H7 (cell line): ENCODE measurements around the gene WWOX. TPM values are rescaled to one million over a fixed set of nuclear protein-coding genes. Genes with fewer than 3 reads are reported as not detected.

Source experiments
- DNase-seq: peaks from one replicate; pipeline ENCODE4 v3.0.0; 2012
- H3K27me3 ChIP-seq: 2 replicates; pipeline ENCODE4 v1.6.0; 2011; ENCODE audit warnings: mild to moderate bottlenecking, low read length; ENCODE audit not compliant: control insufficient read depth, insufficient read depth
- H3K36me3 ChIP-seq: replicated peaks from 2 replicates; pipeline ENCODE4 v1.5.1; 2011; ENCODE audit warnings: low read length; ENCODE audit not compliant: control insufficient read depth, insufficient read depth
- H3K4me3 ChIP-seq: 2 replicates; pipeline ENCODE4 v1.5.1; 2011; ENCODE audit warnings: low read depth, mild to moderate bottlenecking, control low read depth, low read length, moderate library complexity; ENCODE audit not compliant: insufficient read depth
- total RNA-seq: library from RNA; depleted of rRNA; stranded (reverse); fragments of >200 nt; shearing (Covaris generic); gene quantifications from 2 replicates; pipeline ENCODE4 v1.2.3, GENCODE V29; 2014

The WWOX gene
- total RNA-seq, 1 experiment from 2014 or later = 29.2 TPM

DNA sequence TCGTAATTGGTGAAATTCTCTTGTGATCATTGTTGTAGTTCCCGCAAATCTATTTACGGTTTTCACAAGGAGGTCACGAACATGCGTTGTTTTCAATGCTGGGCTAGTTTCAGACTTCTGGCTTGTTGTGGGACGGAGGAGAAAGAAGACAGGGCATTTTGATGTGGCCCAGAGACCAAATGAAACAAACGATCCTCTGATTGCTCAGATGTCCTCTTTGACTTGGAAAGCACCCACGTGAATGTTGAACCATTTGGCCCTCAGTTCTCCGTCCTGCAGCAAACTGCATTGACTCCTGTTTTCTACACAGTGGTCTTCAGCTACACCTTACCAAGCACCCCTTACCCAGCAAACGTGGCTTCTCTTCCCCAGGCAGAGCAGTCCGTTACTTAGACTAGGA, 391.0 kb downstream of the WWOX start:
- no peak overlapping the region for H3K4me3 ChIP-seq
- H3K27me3 ChIP-seq = no peaks in the 10 kb centered on the region
- no peaks in the 10 kb centered on the region for H3K36me3 ChIP-seq
- DNase-seq = no peak

DNA sequence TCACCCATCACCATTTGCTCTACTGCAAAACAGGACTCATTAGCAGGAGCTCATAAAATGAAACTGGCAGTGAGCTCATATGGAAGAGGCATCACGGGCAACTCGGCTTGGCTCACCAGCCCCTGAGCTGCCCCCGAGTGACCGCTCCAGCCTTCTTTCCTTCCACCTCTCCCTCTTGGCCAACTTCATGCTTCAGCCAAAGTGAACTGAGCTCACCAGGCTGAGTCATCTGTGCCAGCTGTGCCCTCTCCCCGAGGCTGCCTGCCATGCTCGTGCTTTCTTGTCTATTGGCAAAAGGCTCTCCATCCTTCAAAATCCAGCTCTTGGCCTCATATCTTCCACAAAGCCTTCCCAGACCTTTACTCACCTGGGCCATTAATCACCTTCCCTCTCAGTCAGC, 391.4 kb downstream of the WWOX start:
- no peaks in the 10 kb centered on the region for H3K27me3 ChIP-seq
- DNase-seq = no peak
- no peaks in the 10 kb centered on the region for H3K36me3 ChIP-seq
- no peak overlapping the region for H3K4me3 ChIP-seq

GRCh38 chr16:78493573-78493972, 394.1 kb downstream of the WWOX start:
- DNase-seq = no peak
- no peaks in the 10 kb centered on the region for H3K36me3 ChIP-seq
- H3K4me3 ChIP-seq = no peak overlapping the region
- H3K27me3 ChIP-seq = no peaks in the 10 kb centered on the region

GRCh38 chr16:78494105-78494504, 394.7 kb downstream of the WWOX start:
- H3K4me3 ChIP-seq = no peak overlapping the region
- no peak for DNase-seq
- H3K36me3 ChIP-seq = no peaks in the 10 kb centered on the region
- H3K27me3 ChIP-seq = no peaks in the 10 kb centered on the region

GRCh38 chr16:78494674-78495073, 395.2 kb downstream of the WWOX start:
- Histone ChIP-seq H3K36me3 (no peaks in the 10 kb centered on the region), H3K27me3 (no peaks in the 10 kb centered on the region), H3K4me3 (no peak overlapping the region)
- no peak for DNase-seq

GRCh38 chr16:78496189-78496588, 396.7 kb downstream of the WWOX start:
- Histone ChIP-seq H3K27me3 (no peaks in the 10 kb centered on the region), H3K36me3 (no peaks in the 10 kb centered on the region), H3K4me3 (no peak overlapping the region)
- no peak for DNase-seq

GRCh38 chr16:78499399-78499798, 399.9 kb downstream of the WWOX start:
- DNase-seq = no peak
- H3K4me3 ChIP-seq = no peak overlapping the region
- no peaks in the 10 kb centered on the region for H3K27me3 ChIP-seq
- no peaks in the 10 kb centered on the region for H3K36me3 ChIP-seq

GRCh38 chr16:78500659-78501270, 401.3 kb downstream of the WWOX start:
- Histone ChIP-seq H3K27me3 (no peaks in the 10 kb centered on the region), H3K4me3 (no peak overlapping the region), H3K36me3 (no peaks in the 10 kb centered on the region)
- DNase-seq = no peak

- no peaks in the 10 kb centered on the region for H3K36me3 ChIP-seq
- H3K27me3 ChIP-seq = no peaks in the 10 kb centered on the region
- no peak for DNase-seq
- H3K4me3 ChIP-seq = no peak overlapping the region
These were observed 402.3 kb downstream of the WWOX start for GRCh38 chr16:78501744-78502143.

GRCh38 chr16:78502812-78503350, 403.4 kb downstream of the WWOX start:
- no peaks in the 10 kb centered on the region for H3K36me3 ChIP-seq
- no peaks in the 10 kb centered on the region for H3K27me3 ChIP-seq
- no peak for DNase-seq
- H3K4me3 ChIP-seq = no peak overlapping the region

GRCh38 chr16:78503602-78504001, 404.1 kb downstream of the WWOX start:
- Histone ChIP-seq H3K4me3 (no peak overlapping the region), H3K27me3 (no peaks in the 10 kb centered on the region), H3K36me3 (no peaks in the 10 kb centered on the region)
- DNase-seq = peak; percentile 59

GRCh38 chr16:78504401-78504851, 405.0 kb downstream of the WWOX start:
- no peak for DNase-seq
- Histone ChIP-seq H3K27me3 (no peaks in the 10 kb centered on the region), H3K4me3 (no peak overlapping the region), H3K36me3 (no peaks in the 10 kb centered on the region)

DNA sequence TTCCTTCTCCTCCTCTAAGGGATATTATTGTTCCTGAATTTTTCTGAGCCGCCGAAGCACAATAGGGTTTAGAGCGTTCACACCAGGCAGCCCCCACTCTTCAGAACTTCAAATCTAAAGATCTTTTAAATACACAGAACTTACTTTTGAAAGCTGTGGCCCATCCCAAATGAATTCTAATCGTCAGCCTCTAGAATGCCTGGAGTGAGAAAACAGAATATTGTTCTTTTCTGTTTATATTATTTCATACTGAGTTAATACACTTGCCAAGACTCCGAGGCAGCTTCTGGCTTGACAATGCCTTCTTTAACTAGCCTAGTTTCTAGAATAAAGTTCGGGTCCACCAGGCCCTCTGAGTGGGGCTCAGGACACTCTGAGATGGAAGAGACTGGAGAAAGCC, 405.6 kb downstream of the WWOX start:
- DNase-seq = no peak
- H3K27me3 ChIP-seq = no peaks in the 10 kb centered on the region
- no peak overlapping the region for H3K4me3 ChIP-seq

GRCh38 chr16:78505544-78506366, 406.3 kb downstream of the WWOX start:
- Histone ChIP-seq H3K27me3 (no peaks in the 10 kb centered on the region), H3K36me3 (no peaks in the 10 kb centered on the region), H3K4me3 (no peak overlapping the region)
- DNase-seq = peak; percentile 47

More for the DNA sequence above, 405.6 kb downstream of the WWOX start:
- no peaks in the 10 kb centered on the region for H3K36me3 ChIP-seq
